Smooth muscle cell (in vitro differentiated cells): ENCODE data around the gene SEC24B. TPM values are rescaled to one million over a fixed set of nuclear protein-coding genes. Genes with fewer than 3 reads are reported as not detected.

ENCODE experiments used
- DNase-seq: peaks from one replicate; lab custom pipeline; 2025; ENCODE audit not compliant: unreplicated experiment; lab: John Stamatoyannopoulos, UW
- H2AFZ ChIP-seq: fragments of 200-600 bp; sonication (generic); 2 replicates; pipeline ENCODE4 v1.6.0; 2016; ENCODE audit warnings: antibody characterized with exemption, low read depth, mild to moderate bottlenecking
- H3F3A ChIP-seq: fragments of 200-600 bp; sonication (generic); 2 replicates; pipeline ENCODE4 v1.6.0; 2017; ENCODE audit warnings: antibody characterized with exemption, low read depth
- H3K27ac ChIP-seq: fragments of 200-600 bp; sonication (generic); 2 replicates; pipeline ENCODE4 v1.5.1; 2016; ENCODE audit warnings: low read depth, mild to moderate bottlenecking
- H3K27me3 ChIP-seq: fragments of 200-600 bp; sonication (generic); 2 replicates; pipeline ENCODE4 v1.6.1; 2016; ENCODE audit warnings: low read depth, mild to moderate bottlenecking
- H3K36me3 ChIP-seq: fragments of 200-600 bp; sonication (generic); 2 replicates; pipeline ENCODE4 v1.5.1; 2016; ENCODE audit warnings: low read depth
- H3K4me1 ChIP-seq: fragments of 200-600 bp; sonication (generic); 2 replicates; pipeline ENCODE4 v1.5.1; 2016; ENCODE audit warnings: low read depth
- H3K4me2 ChIP-seq: fragments of 200-600 bp; sonication (generic); 2 replicates; pipeline ENCODE4 v1.6.0; 2016; ENCODE audit warnings: mild to moderate bottlenecking
- H3K4me3 ChIP-seq: fragments of 200-600 bp; sonication (generic); 2 replicates; pipeline ENCODE4 v1.5.1; 2016; ENCODE audit warnings: mild to moderate bottlenecking
- H3K79me2 ChIP-seq: fragments of 200-600 bp; sonication (generic); 2 replicates; pipeline ENCODE4 v1.6.0; 2016; ENCODE audit warnings: low read depth, mild to moderate bottlenecking
- H3K9ac ChIP-seq: fragments of 200-600 bp; sonication (generic); 2 replicates; pipeline ENCODE4 v1.6.0; 2016; ENCODE audit warnings: low read depth
- H3K9me3 ChIP-seq: fragments of 200-600 bp; sonication (generic); replicated peaks from 2 replicates; pipeline ENCODE4 v1.5.1; 2016; ENCODE audit warnings: low read depth
- H4K20me1 ChIP-seq: fragments of 200-600 bp; sonication (generic); 2 replicates; pipeline ENCODE4 v1.6.0; 2016; ENCODE audit warnings: low read depth
- WGBS: methylation state at CpG from one replicate; pipeline ENCODE4 v1.1.7; 2016; ENCODE audit warnings: low lambda C conversion rate; 5-methylcytosine and 5-hydroxymethylcytosine counted together
- polyA plus RNA-seq: library from polyadenylated mRNA; unstranded; fragments of >200 nt; fragmentation: Nextera tagmentation; extraction: Ambion mirVana; gene quantifications from 2 replicates; pipeline ENCODE4 v1.2.1, GENCODE V29; 2016
- total RNA-seq: library from RNA; depleted of rRNA; stranded (reverse); fragments of >200 nt; gene quantifications from 2 replicates; pipeline ENCODE4 v1.2.3, GENCODE V29; 2014
- TF ChIP-seq, protein P1 (sequence below): fragments of 200-600 bp; sonication (generic); IDR thresholded peaks from 2 replicates; pipeline ENCODE4 v1.5.1; 2017; ENCODE audit warnings: borderline replicate concordance, mild to moderate bottlenecking, antibody characterized with exemption; ENCODE audit not compliant: insufficient read depth, poor library complexity, severe bottlenecking

The SEC24B gene
- total and polyA plus RNA-seq, 2 experiments from 2014 or later: 18.3 to 57.5 TPM

DNA sequence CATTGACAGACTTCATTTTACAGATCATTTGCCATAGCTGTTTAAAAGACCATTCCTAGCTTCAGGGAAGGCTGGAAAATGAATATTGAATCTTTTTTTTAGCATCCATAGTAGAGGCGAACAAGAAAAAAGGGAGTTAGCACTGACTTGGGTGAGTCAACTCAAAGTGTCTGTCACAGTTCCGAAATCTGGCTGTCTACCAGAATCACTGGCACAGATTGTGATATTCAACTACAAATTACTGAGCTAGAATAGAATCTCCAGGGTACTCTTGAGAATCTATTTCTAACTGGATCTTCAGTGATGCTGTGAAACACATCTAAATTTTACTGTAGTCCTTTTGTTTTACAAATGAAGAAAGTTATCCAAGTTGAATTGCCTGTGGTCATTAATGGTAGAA is 31.5 kb downstream of the SEC24B start:
- Histone ChIP-seq H3K9ac (no peak overlapping the region), H3K4me3 (no peak overlapping the region), H3K4me2 (no peak overlapping the region), H3K79me2 (peaks cover 95% of the 10 kb centered on the region), H3K4me1 (no peaks in the 10 kb centered on the region), H3K27ac (no peak overlapping the region), H2AFZ (no peak overlapping the region), H3K27me3 (no peaks in the 10 kb centered on the region), H3F3A (peaks cover 4% of the 10 kb centered on the region), H3K36me3 (peaks cover 10% of the 10 kb centered on the region), H3K9me3 (no peaks in the 10 kb centered on the region), H4K20me1 (peaks cover 95% of the 10 kb centered on the region)
- TF ChIP-seq, protein P1, sequence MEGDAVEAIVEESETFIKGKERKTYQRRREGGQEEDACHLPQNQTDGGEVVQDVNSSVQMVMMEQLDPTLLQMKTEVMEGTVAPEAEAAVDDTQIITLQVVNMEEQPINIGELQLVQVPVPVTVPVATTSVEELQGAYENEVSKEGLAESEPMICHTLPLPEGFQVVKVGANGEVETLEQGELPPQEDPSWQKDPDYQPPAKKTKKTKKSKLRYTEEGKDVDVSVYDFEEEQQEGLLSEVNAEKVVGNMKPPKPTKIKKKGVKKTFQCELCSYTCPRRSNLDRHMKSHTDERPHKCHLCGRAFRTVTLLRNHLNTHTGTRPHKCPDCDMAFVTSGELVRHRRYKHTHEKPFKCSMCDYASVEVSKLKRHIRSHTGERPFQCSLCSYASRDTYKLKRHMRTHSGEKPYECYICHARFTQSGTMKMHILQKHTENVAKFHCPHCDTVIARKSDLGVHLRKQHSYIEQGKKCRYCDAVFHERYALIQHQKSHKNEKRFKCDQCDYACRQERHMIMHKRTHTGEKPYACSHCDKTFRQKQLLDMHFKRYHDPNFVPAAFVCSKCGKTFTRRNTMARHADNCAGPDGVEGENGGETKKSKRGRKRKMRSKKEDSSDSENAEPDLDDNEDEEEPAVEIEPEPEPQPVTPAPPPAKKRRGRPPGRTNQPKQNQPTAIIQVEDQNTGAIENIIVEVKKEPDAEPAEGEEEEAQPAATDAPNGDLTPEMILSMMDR: no peak
- 95% methylated on average over 2 of the region's 2 CpGs for WGBS
- DNase-seq: no peak

DNA sequence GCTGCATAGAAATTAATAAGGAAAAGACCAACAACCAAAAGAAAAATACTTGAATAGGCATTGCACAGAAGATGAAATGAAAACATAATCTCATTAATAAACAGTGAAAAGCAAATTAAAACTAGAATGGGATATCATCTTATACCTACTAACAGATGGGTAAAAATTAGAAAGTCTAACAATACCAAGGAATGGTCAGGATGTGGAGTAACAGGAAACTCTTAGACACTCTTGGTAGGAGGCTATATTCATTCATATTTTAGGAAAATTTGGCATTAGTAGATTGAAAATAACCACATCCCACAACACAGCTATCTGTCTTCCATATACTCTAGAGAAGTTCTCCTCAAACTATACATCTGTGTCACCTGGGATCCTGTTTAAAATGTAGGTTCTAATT is 36.3 kb downstream of the SEC24B start:
- Histone ChIP-seq H3F3A (no peaks in the 10 kb centered on the region), H3K4me3 (no peak overlapping the region), H3K79me2 (peaks cover 93% of the 10 kb centered on the region), H3K27me3 (no peaks in the 10 kb centered on the region), H2AFZ (no peak overlapping the region), H3K36me3 (peaks cover 5% of the 10 kb centered on the region), H3K9ac (no peak overlapping the region), H4K20me1 (peaks cover 96% of the 10 kb centered on the region), H3K27ac (no peak overlapping the region), H3K4me1 (no peaks in the 10 kb centered on the region), H3K9me3 (no peaks in the 10 kb centered on the region), H3K4me2 (no peak overlapping the region)
- TF ChIP-seq, protein P1: no peak
- DNase-seq: no peak

DNA sequence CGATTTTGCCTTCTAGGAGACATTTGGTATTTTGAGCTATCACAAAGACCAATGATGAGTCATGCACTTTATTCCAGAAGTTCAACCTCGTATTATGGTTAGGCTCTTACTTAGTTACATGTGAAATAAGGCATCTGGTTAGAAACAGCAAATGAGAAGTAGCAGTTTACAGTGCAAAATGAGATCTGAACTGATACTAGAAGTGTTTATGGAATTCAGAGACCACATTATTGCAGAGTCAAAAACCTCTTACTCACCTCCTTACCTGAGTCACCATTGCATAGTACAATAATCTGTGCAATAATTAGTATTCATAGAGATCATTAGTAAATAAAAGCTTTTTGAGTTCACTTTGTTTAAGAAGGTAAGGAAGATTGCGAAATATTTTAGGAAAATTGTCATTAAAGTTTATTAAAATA is 38.7 kb downstream of the SEC24B start:
- H3K79me2 ChIP-seq: peaks cover 93% of the 10 kb centered on the region
- H4K20me1 ChIP-seq: peaks cover 98% of the 10 kb centered on the region
- peak overlapping the region; percentile 17 for H3K4me2 ChIP-seq
- no peak for DNase-seq
- TF ChIP-seq, protein P1: no peak
- H3K27me3 ChIP-seq: no peaks in the 10 kb centered on the region
- H3K9me3 ChIP-seq: no peaks in the 10 kb centered on the region
- H3K4me1 ChIP-seq: no peaks in the 10 kb centered on the region
- H3F3A ChIP-seq: no peaks in the 10 kb centered on the region
- H3K4me3 ChIP-seq: no peak overlapping the region
- H3K36me3 ChIP-seq: peaks cover 3% of the 10 kb centered on the region
- H3K9ac ChIP-seq: peak overlapping the region; percentile 0
- 36% methylated on average over 3 of the region's 3 CpGs for WGBS
- peak overlapping the region; percentile 74 for H3K27ac ChIP-seq
- no peak overlapping the region for H2AFZ ChIP-seq

DNA sequence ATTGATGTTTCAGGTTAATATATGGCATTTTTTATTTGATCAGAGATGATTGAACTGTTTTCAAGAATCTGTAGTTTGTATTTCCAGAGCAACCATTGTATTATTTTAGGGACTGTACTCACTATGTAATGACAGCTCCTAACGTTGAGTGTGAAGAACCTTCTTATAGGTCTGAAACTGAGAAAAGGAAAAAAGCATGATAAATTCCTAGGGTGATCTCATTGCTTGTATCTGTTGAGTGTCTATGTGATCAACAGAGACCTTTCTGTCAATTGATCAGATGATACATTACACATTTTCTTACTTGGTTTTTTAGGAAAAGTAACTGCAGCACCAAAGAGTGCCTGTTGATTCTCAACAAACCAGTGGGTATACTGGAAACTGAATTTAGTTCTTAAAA is 40.2 kb downstream of the SEC24B start:
- Histone ChIP-seq H3K27me3 (no peaks in the 10 kb centered on the region), H3K4me2 (no peak overlapping the region), H2AFZ (no peak overlapping the region), H3K36me3 (no peaks in the 10 kb centered on the region), H3K9me3 (no peaks in the 10 kb centered on the region), H3K79me2 (peaks cover 93% of the 10 kb centered on the region), H3F3A (no peaks in the 10 kb centered on the region), H4K20me1 (peaks cover 97% of the 10 kb centered on the region), H3K4me3 (no peak overlapping the region), H3K4me1 (no peaks in the 10 kb centered on the region), H3K9ac (no peak overlapping the region), H3K27ac (peak overlapping the region; percentile 74)
- WGBS: 87% methylated on average over 1 of the region's 1 CpG
- TF ChIP-seq, protein P1: no peak
- DNase-seq: no peak
